ENCODE results near the gene NEBL. TPM values are rescaled to one million over a fixed set of nuclear protein-coding genes. Genes with fewer than 3 reads are reported as not detected.

Gene NEBL
- total RNA-seq, 1 experiment from 2014 or later, result 55.2 TPM

DNA sequence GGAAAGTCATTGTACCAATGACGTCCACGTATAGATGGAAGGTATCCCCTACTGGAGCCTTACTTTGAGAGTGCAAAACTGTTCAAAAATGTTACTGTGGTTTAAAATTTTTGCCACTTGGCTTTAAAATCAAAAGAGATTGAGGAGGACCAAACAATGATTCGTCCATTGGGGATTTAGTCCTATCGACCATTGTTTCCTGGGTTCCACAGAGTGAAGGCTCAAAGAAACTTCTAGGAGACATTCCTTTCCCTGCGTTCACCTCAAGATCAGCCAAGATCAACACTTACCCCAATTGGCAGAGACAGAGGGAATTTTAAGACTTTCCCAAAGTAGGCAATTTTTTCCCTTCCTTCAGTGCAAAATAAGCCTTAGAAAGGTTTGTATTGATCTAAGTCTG is 152.3 kb downstream of the NEBL start:
- Mint-ChIP-seq H3K27me3 (ENCODE audit: insufficient read depth, unreplicated experiment) (peaks cover 15% of the 10 kb centered on the region), H3K4me3 (ENCODE audit: unreplicated experiment) (no peak overlapping the region), H3K4me1 (ENCODE audit: low read depth, unreplicated experiment) (no peaks in the 10 kb centered on the region), H3K9me3 (ENCODE audit: unreplicated experiment) (peaks cover 6% of the 10 kb centered on the region), H3K27ac (ENCODE audit: unreplicated experiment) (no peak overlapping the region), H3K36me3 (ENCODE audit: insufficient read depth, unreplicated experiment) (no peaks in the 10 kb centered on the region)
- H3K27me3 ChIP-seq (replicated peaks; ENCODE audit: control insufficient read depth, insufficient read depth, low read length), result no peaks in the 10 kb centered on the region
- no peak overlapping the region for H3K4me3 ChIP-seq (ENCODE audit: low read depth, low read length)
- intact Hi-C loops (cut with micrococcal nuclease; ENCODE audit: unreplicated experiment), result no loop called here
- TF ChIP-seq, protein P1, sequence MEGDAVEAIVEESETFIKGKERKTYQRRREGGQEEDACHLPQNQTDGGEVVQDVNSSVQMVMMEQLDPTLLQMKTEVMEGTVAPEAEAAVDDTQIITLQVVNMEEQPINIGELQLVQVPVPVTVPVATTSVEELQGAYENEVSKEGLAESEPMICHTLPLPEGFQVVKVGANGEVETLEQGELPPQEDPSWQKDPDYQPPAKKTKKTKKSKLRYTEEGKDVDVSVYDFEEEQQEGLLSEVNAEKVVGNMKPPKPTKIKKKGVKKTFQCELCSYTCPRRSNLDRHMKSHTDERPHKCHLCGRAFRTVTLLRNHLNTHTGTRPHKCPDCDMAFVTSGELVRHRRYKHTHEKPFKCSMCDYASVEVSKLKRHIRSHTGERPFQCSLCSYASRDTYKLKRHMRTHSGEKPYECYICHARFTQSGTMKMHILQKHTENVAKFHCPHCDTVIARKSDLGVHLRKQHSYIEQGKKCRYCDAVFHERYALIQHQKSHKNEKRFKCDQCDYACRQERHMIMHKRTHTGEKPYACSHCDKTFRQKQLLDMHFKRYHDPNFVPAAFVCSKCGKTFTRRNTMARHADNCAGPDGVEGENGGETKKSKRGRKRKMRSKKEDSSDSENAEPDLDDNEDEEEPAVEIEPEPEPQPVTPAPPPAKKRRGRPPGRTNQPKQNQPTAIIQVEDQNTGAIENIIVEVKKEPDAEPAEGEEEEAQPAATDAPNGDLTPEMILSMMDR (IDR thresholded peaks at IDR 0.05; ENCODE audit: insufficient read depth in 1 of 2, low read depth in 1 of 2, low read length in 1 of 2, severe bottlenecking in 1 of 2, unreplicated experiment in 1 of 2), result no peak
- peaks cover 2% of the 10 kb centered on the region; the same call in 1 of the 2 replicates for H3K9me3 ChIP-seq
- ChIA-PET POLR2A (no interaction called here), CTCF (no interaction called here)
- H3K4me1 ChIP-seq, result no peaks in the 10 kb centered on the region
- BruUV-seq (replicated peaks), result no TSS peak
- no peak for DNase-seq
- H3K36me3 ChIP-seq (ENCODE audit: control insufficient read depth, insufficient read depth, low read length), result no peaks in the 10 kb centered on the region

DNA sequence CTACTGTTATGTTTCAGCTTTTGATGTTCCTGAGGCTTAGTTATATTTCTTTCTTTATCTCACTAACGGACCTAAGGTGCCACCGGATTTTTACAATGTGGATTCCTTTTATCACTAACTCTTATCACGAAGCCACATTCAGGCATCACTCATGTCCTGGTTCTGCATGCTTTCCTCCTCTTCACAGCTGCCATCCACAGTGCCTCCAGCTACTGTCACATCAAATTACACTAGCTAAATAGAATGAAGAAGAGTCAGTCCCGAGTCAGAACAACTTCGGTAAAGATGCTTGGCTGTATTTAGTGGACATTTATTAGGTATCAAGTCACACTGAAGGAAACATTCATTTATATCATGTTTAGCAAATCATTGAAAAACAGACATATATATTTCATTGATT is 153.2 kb downstream of the NEBL start:
- Histone ChIP-seq H3K4me3 (ENCODE audit: low read depth, low read length) (no peak overlapping the region), H3K4me1 (no peaks in the 10 kb centered on the region), H3K36me3 (ENCODE audit: control insufficient read depth, insufficient read depth, low read length) (no peaks in the 10 kb centered on the region), H3K9me3 (no peaks in the 10 kb centered on the region), H3K27me3 (replicated peaks; ENCODE audit: control insufficient read depth, insufficient read depth, low read length) (no peaks in the 10 kb centered on the region)
- TF ChIP-seq, protein P1 (IDR thresholded peaks at IDR 0.05; ENCODE audit: insufficient read depth in 1 of 2, low read depth in 1 of 2, low read length in 1 of 2, severe bottlenecking in 1 of 2, unreplicated experiment in 1 of 2), result no peak
- Mint-ChIP-seq H3K27me3 (ENCODE audit: insufficient read depth, unreplicated experiment) (peaks cover 19% of the 10 kb centered on the region), H3K4me3 (ENCODE audit: unreplicated experiment) (no peak overlapping the region), H3K27ac (ENCODE audit: unreplicated experiment) (no peak overlapping the region), H3K4me1 (ENCODE audit: low read depth, unreplicated experiment) (no peaks in the 10 kb centered on the region), H3K36me3 (ENCODE audit: insufficient read depth, unreplicated experiment) (no peaks in the 10 kb centered on the region), H3K9me3 (ENCODE audit: unreplicated experiment) (no peaks in the 10 kb centered on the region)
- intact Hi-C loops (cut with micrococcal nuclease; ENCODE audit: unreplicated experiment), result no loop called here
- DNase-seq, result no peak
- ChIA-PET POLR2A (no interaction called here), CTCF (no interaction called here)
- no TSS peak for BruUV-seq (replicated peaks)

DNA sequence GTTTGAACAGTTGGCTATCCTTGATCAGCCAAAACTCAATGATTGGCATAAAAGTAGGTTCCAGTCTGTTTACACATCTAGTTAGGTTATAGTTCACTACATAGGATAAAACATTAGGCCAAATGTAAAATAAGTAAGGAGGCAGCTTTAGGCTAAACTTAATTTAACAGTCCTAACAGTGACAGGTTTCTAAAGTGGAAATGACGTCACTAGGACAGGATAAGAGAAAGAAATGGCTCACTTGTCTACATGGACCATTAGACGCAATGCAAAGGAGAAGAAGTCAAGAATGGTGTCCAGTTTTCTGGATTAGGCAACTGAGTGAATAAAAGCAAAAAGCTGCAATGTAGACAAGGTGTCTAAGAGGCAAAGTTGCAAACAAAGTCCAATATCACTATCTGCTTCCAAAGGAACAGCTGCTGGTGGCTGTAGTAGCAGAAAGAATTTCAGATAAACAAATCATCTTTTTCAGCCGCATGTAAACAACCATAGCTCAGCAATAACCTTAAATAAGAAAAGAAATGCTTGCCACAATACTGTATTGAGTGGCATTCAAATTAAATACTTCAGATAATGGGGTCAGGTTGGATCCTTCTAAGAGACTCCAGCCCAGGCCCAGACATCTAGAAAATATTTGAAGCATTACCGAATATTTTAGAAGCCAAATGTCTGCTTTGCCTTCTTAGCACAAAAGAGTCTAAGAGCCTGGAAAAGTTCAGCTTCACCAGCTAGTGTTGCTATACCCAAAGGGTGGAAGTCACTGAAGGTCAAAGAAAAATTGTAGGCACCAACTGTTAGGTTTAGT is 154.2 kb downstream of the NEBL start:
- Mint-ChIP-seq H3K27ac (ENCODE audit: unreplicated experiment) (no peak overlapping the region), H3K36me3 (ENCODE audit: insufficient read depth, unreplicated experiment) (no peaks in the 10 kb centered on the region), H3K27me3 (ENCODE audit: insufficient read depth, unreplicated experiment) (peaks cover 19% of the 10 kb centered on the region), H3K4me1 (ENCODE audit: low read depth, unreplicated experiment) (no peaks in the 10 kb centered on the region), H3K9me3 (ENCODE audit: unreplicated experiment) (no peaks in the 10 kb centered on the region), H3K4me3 (ENCODE audit: unreplicated experiment) (no peak overlapping the region)
- no peaks in the 10 kb centered on the region for H3K4me1 ChIP-seq
- TF ChIP-seq, protein P1 (IDR thresholded peaks at IDR 0.05; ENCODE audit: insufficient read depth in 1 of 2, low read depth in 1 of 2, low read length in 1 of 2, severe bottlenecking in 1 of 2, unreplicated experiment in 1 of 2), result no peak
- BruUV-seq (replicated peaks), result no TSS peak
- CTCF ChIA-PET, result no interaction called here
- no peak for DNase-seq
- intact Hi-C loops (cut with micrococcal nuclease; ENCODE audit: unreplicated experiment), result no loop called here
- no peaks in the 10 kb centered on the region for H3K36me3 ChIP-seq (ENCODE audit: control insufficient read depth, insufficient read depth, low read length)
- no peak overlapping the region for H3K4me3 ChIP-seq (ENCODE audit: low read depth, low read length)
- no peaks in the 10 kb centered on the region for H3K27me3 ChIP-seq (replicated peaks; ENCODE audit: control insufficient read depth, insufficient read depth, low read length)
- no peaks in the 10 kb centered on the region for H3K9me3 ChIP-seq
- POLR2A ChIA-PET, result no interaction called here

Measured in Caco-2 (cell line).